Spleen (tissue), 11 donors: ENCODE measurements around the gene HAVCR1. TPM values are rescaled to one million over a fixed set of nuclear protein-coding genes. Genes with fewer than 3 reads are reported as not detected.
"Not testable (repeated sequence)": the region's sequence is repeated elsewhere in the genome, so short reads cannot be mapped to it uniquely, and the experiment has no call there.

ENCODE experiments used
- DNase-seq: peaks from one replicate; pipeline ENCODE4 v3.0.0-alpha.2; 2020
- H3K27ac ChIP-seq, 8 donors: fragments of 200-600 bp; sonication (generic) in 7 of 8; 1 replicate in 4 of 8; 2 replicates in 4 of 8; pipeline versions ENCODE4 v1.5.0 to v1.8.0; 2016 to 2021; ENCODE audit warnings: inconsistent platforms in 4 of 8, mild to moderate bottlenecking in 4 of 8, moderate library complexity in 1 of 8
- H3K27me3 ChIP-seq, 7 donors: fragments of 200-600 bp; sonication (generic) in 6 of 7; replicated peaks in 1 of 7; 1 replicate in 4 of 7; 2 replicates in 3 of 7; pipeline versions ENCODE4 v1.5.0 to v1.8.0; 2016 to 2021; ENCODE audit warnings: inconsistent platforms in 3 of 7, mild to moderate bottlenecking in 1 of 7
- H3K36me3 ChIP-seq, 6 donors: fragments of 200-600 bp; sonication (generic) in 5 of 6; 1 replicate in 4 of 6; 2 replicates in 2 of 6; pipeline versions ENCODE4 v1.5.0 to v1.8.0; 2016 to 2021; ENCODE audit warnings: inconsistent platforms in 2 of 6
- H3K4me1 ChIP-seq, 6 donors: fragments of 200-600 bp; sonication (generic) in 5 of 6; 1 replicate in 3 of 6; 2 replicates in 3 of 6; pipeline versions ENCODE4 v1.5.0 to v1.8.0; 2016 to 2021; ENCODE audit warnings: inconsistent platforms in 3 of 6
- H3K4me3 ChIP-seq, 8 donors: fragments of 200-600 bp; sonication (generic) in 7 of 8; 1 replicate in 4 of 8; 2 replicates in 4 of 8; pipeline versions ENCODE4 v1.5.0 to v1.8.0; 2016 to 2021; ENCODE audit warnings: inconsistent platforms in 4 of 8, mild to moderate bottlenecking in 4 of 8, moderate library complexity in 2 of 8
- H3K9me3 ChIP-seq, 8 donors: fragments of 200-600 bp; sonication (generic) in 7 of 8; 1 replicate in 4 of 8; 2 replicates in 4 of 8; pipeline versions ENCODE4 v1.5.0 to v1.8.0; 2016 to 2021; ENCODE audit warnings: inconsistent platforms in 4 of 8
- POLR2A ChIP-seq, 3 donors: fragments of 450-650 bp; IDR thresholded peaks; one replicate each; pipeline ENCODE4 v1.5.1; 2017; ENCODE audit warnings: antibody characterized with exemption in 3 of 3, mild to moderate bottlenecking in 1 of 3
- POLR2AphosphoS5 ChIP-seq, 3 donors: sonication (generic); formaldehyde crosslinking; IDR thresholded peaks; one replicate each; pipeline ENCODE4 v1.5.1; 2017; ENCODE audit warnings: antibody characterized with exemption in 3 of 3
- WGBS, 5 donors: extraction: QIAGEN DNeasy Blood & Tissue Kit in 3 of 5; methylation state at CpG; one replicate each; pipeline versions ENCODE4 v1.1.5 to v1.1.7; 2013 to 2018; 5-methylcytosine and 5-hydroxymethylcytosine counted together
- intact Hi-C: fragments of 100-400 bp; cut with DNase I; formaldehyde crosslinking; loops from one replicate; pipeline ENCODE4 v1.15.0; 2023; ENCODE audit warnings: low total_unique reads
- polyA plus RNA-seq, 3 donors: library from polyadenylated mRNA; stranded (reverse); fragments of 200-250 nt; gene quantifications; one replicate each; pipeline ENCODE4 v1.2.1, GENCODE V29; 2013
- total RNA-seq, 7 donors: library from RNA; depleted of rRNA in 3 of 7; stranded (reverse); fragments of >200 nt in 3 of 7; fragmentation: NEBNext Ultra II Directional in 4 of 7; extraction: Animal tissue kit (Norgen Biotek cat#: 25700) in 4 of 7; gene quantifications; one replicate each; pipeline versions ENCODE4 v1.1.0 to v1.2.1, GENCODE V29; 2016 to 2021
- TF ChIP-seq, protein P1 (sequence below), 11 experiments: fragments of 200-600 bp in 7 of 11; fragments of 450-650 bp in 4 of 11; sonication (generic) in 4 of 11; IDR thresholded peaks in 8 of 11; conservative IDR thresholded peaks in 3 of 11; 1 replicate in 7 of 11; 2 replicates in 4 of 11; pipeline versions ENCODE4 v1.4.0 to v1.8.0; 2016 to 2021; ENCODE audit warnings: antibody characterized with exemption in 11 of 11, inconsistent platforms in 4 of 11, mild to moderate bottlenecking in 1 of 11
- donor health status: healthy with polysubstance abuse.
- donor health status: DM: no; HTN: no; CAD: no; lungs with moderate emphysema.
- donor health status: DM: no; HTN: no; CAD: no.
- donor health status: Bipolar disorder and iron deficiency.
- donor health status: healthy.
- donor health status: DM: no; HTN: no; CAD: no.
- donor health status: DM: yes; HTN: yes; CAD: no.

HAVCR1 gene
- total and polyA plus RNA-seq, 10 donors: 0.52 to 1.5 (median 1.0) TPM; not detected in 6

DNA sequence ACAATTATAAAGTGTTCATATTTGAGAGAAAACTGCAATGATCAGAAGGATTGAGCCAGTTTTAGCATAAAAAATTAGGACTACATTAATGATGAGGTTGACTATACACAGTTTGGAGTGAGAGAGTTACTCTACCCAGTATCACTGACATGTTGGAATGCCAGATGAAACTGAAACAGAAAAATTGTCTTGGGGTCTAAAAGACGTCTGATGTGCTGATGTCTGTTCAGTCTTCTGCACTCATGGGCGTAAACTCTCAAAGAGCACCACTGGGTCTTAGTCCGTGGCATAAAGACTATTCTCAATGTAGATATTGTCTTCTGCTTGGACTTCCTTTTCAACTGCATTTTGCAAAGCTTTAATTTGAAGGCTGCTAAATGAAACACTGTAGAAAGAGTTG, 29.5 kb downstream of the HAVCR1 start:
- intact Hi-C loops: no loop called here
- H3K27me3 ChIP-seq: peaks cover 0 to 3% (median 0%) of the 10 kb centered on the region in 7 donors
- TF ChIP-seq POLR2A (IDR thresholded peaks at IDR 0.05) (no peak), POLR2AphosphoS5 (IDR thresholded peaks at IDR 0.05) (no peak)
- TF ChIP-seq, protein P1, sequence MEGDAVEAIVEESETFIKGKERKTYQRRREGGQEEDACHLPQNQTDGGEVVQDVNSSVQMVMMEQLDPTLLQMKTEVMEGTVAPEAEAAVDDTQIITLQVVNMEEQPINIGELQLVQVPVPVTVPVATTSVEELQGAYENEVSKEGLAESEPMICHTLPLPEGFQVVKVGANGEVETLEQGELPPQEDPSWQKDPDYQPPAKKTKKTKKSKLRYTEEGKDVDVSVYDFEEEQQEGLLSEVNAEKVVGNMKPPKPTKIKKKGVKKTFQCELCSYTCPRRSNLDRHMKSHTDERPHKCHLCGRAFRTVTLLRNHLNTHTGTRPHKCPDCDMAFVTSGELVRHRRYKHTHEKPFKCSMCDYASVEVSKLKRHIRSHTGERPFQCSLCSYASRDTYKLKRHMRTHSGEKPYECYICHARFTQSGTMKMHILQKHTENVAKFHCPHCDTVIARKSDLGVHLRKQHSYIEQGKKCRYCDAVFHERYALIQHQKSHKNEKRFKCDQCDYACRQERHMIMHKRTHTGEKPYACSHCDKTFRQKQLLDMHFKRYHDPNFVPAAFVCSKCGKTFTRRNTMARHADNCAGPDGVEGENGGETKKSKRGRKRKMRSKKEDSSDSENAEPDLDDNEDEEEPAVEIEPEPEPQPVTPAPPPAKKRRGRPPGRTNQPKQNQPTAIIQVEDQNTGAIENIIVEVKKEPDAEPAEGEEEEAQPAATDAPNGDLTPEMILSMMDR (IDR thresholded peaks at IDR 0.05 in 8 of 11, conservative IDR thresholded peaks at IDR 0.05 in 3 of 11): no peak
- H3K4me1 ChIP-seq: peaks cover 0 to 7% (median 0%) of the 10 kb centered on the region in 6 donors
- no peaks in the 10 kb centered on the region for H3K9me3 ChIP-seq
- WGBS, 5 donors: 71 to 77% (median 75%) methylated on average over 3 of the region's 3 CpGs
- no peak for DNase-seq
- H3K36me3 ChIP-seq: no peaks in the 10 kb centered on the region
- H3K27ac ChIP-seq: peak overlapping the region in 1 of 8 donors; percentile 37
- no peak overlapping the region for H3K4me3 ChIP-seq

DNA sequence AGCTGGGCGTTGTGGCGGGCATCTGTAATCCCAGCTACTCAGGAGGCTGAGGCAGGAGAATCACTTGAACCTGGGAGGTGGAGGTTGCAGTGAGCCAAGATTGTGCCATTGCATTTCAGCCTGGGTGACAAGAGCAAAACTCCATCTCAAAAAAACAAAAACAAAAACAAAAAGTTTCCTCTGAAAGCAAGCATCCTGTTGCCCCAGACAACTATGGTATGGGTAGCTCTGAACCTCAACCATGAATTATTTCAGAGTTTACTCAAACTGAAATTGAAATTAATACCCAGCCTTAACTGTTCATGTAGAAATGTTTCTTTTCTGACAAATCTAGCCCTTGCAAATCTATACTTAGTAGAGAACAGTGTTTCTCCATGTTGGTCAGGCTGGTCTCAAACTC, 31.3 kb downstream of the HAVCR1 start:
- Histone ChIP-seq H3K27ac (peak overlapping the region in 2 of 8 donors; percentile 7 to 30), H3K4me1 (peaks cover 0 to 10% (median 0%) of the 10 kb centered on the region in 6 donors)
- H3K9me3 ChIP-seq, H3K4me3 ChIP-seq, H3K27me3 ChIP-seq, H3K36me3 ChIP-seq, intact Hi-C loops, DNase-seq: not testable (repeated sequence)
- 79 to 97% (median 90%) methylated on average over 2 of the region's 2 CpGs for WGBS, 5 donors

DNA sequence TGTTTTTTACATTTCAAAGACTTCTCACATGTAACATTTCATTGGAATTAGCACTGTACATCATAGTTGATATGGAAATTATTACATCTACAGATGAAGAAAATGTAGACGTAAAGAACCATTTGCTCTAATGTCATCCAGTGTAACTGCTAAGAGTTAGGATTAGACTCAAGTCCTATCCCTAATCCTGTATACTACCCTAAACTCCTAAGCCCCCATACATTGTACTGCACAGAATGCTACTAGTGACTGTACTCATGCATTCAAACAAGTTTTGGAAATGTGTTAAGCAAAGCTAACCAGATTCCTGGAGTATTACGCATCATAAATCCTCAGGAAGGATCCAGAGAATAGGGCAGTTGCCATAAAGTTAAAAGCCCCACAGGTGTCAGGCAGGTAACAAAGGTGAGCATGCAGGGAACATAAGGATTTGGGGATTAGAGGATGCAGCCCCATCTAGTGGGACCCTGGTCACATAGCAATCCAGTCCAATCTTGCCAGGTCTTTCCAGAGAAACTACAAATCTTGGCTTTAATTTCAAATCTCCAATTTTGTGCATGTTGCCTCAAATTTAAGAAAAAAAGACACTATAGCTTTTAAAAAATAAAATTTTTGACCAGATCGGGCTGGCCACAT, 32.0 kb downstream of the HAVCR1 start:
- Histone ChIP-seq H3K4me3 (no peak overlapping the region), H3K27ac (peak overlapping the region in 1 of 8 donors; percentile 7), H3K4me1 (peaks cover 0 to 10% (median 0%) of the 10 kb centered on the region in 6 donors), H3K36me3 (no peaks in the 10 kb centered on the region), H3K27me3 (peaks cover 0 to 3% (median 0%) of the 10 kb centered on the region in 7 donors), H3K9me3 (no peaks in the 10 kb centered on the region)
- WGBS, 5 donors: 72 to 84% (median 80%) methylated on average over 3 of the region's 3 CpGs
- DNase-seq: no peak
- TF ChIP-seq POLR2AphosphoS5 (IDR thresholded peaks at IDR 0.05) (no peak), POLR2A (IDR thresholded peaks at IDR 0.05) (no peak)
- TF ChIP-seq, protein P1 (IDR thresholded peaks at IDR 0.05 in 8 of 11, conservative IDR thresholded peaks at IDR 0.05 in 3 of 11): peak in 6 of 11 experiments; percentile 23 to 59 (median 52)
- intact Hi-C loops: no loop called here

DNA sequence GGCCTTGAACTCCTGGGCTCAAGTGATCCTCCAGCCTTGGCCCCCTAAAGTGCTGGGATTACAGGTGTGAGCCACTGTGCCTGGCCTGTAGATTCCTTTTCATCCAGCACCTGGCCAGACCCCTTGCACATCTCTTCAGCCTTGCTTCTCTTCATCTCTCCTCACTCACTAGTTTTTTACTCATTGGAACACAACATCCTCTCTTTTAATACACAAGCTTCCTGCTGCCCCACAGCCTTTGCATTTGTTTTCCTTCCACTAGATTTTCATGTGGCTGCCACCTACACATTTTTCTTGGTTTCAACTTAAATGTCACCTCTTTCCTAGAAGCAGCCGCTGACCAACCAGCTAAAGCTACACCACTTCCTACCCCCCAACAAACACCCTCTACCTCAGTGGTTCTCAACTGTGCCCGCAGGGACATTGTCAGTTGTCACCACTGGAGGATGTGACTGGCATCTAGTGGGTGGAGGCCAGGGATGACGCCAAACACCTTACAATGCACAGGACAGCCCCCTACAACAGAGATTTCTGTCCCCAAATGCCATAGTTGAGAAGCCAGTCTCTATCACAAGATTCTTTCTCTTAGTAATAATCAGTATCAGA, 33.7 kb downstream of the HAVCR1 start:
- H3K4me3 ChIP-seq: no peak overlapping the region
- peaks cover 0 to 10% (median 2%) of the 10 kb centered on the region in 6 donors for H3K4me1 ChIP-seq
- H3K36me3 ChIP-seq: no peaks in the 10 kb centered on the region
- TF ChIP-seq POLR2AphosphoS5 (IDR thresholded peaks at IDR 0.05): peak in 1 of 3 donors; percentile 72
- TF ChIP-seq, protein P1 (IDR thresholded peaks at IDR 0.05 in 8 of 11, conservative IDR thresholded peaks at IDR 0.05 in 3 of 11): no peak
- peak overlapping the region in 5 of 8 donors; percentile 30 to 67 (median 50) for H3K27ac ChIP-seq
- WGBS, 5 donors: 54 to 77% (median 66%) methylated on average over 3 of the region's 3 CpGs
- intact Hi-C loops: no loop called here
- peaks cover 0 to 2% (median 0%) of the 10 kb centered on the region in 7 donors for H3K27me3 ChIP-seq
- H3K9me3 ChIP-seq: no peaks in the 10 kb centered on the region
- no peak for DNase-seq
